GM18951 (cell line): Measurements from ENCODE around the gene SCN3A.

Experiments
- POLR2A ChIP-seq: IDR thresholded peaks from 4 replicates; pipeline ENCODE4 v1.6.1; 2011; ENCODE audit warnings: mild to moderate bottlenecking; ENCODE audit not compliant: insufficient read length, insufficient read depth; ENCODE audit errors: extremely low read depth
- in situ Hi-C: fragments of 300-500 bp; cut with MboI; formaldehyde crosslinking; loops from one replicate; pipeline ENCODE4 v1.12.0; 2022; ENCODE audit warnings: low sequenced_read_pairs, mixed read lengths, inconsistent platforms; ENCODE audit not compliant: unreplicated experiment

The SCN3A gene

DNA sequence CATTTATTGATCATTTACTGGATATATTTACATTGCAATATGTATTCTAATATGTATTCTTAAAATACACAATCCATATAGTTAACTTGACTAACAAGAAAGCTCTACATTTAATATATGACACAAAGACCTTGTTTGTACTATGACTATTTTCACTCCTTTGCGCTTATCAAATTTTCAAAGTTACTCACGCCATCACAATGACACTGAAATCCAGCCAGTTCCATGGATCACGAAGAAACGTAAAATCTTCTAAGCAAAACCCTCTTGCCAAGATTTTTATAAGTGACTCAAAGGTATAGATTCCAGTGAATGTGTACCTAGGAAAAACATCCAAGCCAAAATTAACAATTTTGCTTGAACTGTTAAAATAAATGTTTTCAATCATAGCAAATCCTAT, 39.6 kb downstream of the SCN3A start:
- TF ChIP-seq POLR2A = no peak
- in situ Hi-C loops = no loop called here

GRCh38 chr2:165163761-165164160, 40.1 kb downstream of the SCN3A start:
- no peak for TF ChIP-seq POLR2A
- in situ Hi-C loops = no loop called here

DNA sequence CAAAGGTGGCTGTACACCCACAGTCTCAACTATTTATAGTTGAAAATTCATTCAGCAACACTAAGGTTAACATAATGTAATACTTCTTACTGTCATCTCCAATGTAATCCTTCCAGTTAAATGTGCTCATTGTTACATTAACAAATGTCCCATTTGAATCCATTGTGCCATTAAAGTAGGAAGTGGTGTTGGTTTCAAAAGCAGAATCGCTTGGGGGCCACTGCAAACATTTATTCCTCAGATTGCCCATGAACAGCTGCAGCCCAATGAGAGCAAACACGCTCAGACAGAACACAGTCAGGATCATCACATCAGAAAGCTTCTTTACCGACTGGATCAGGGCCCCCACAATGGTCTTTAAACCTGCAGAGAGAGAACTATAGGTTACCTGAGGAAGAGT, 41.4 kb downstream of the SCN3A start:
- in situ Hi-C loops = no loop called here
- TF ChIP-seq POLR2A = no peak

GRCh38 chr2:165161510-165161909, 42.3 kb downstream of the SCN3A start:
- in situ Hi-C loops = no loop called here
- TF ChIP-seq POLR2A = no peak

GRCh38 chr2:165157160-165157559, 46.7 kb downstream of the SCN3A start:
- in situ Hi-C loops = no loop called here
- TF ChIP-seq POLR2A = no peak

DNA sequence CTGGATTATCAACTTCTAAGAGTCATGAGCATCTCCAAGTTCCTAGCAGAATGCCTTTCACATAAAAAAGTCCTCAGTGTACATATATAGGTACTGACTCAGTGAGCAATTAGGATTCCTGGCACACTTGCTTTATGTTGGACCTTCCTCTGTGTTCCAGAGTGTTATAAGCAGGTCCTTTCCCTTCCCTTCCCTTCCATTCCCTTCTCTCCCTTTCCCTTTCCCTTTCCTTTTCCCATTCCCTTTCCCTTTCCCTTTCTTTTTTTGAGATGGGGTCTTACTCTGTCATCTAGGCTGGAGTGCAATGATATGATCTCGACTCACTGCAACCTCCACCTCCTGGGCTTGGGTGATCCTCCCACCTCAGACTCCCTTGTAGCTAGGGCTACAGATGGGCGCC, 48.7 kb downstream of the SCN3A start:
- in situ Hi-C loops = no loop called here
- no peak for TF ChIP-seq POLR2A

DNA sequence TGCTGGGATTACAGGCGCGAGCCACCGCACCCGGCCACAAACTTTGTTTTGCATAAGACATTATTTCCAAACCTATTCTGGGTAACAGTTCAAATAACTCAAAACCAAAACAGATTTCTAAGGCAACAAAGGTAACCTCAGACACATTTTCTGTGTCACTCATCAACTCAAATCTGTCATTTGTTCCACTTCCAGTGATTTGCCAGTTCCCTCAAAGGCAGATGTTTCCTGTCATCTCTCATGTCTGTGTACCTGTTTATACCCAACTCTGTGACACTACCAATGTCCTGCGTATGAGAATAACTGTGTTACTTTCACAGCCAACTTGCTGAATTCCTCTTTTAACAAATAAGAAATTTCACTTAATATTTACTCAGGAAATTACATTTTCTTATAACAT, 54.4 kb downstream of the SCN3A start:
- no peak for TF ChIP-seq POLR2A
- in situ Hi-C loops = no loop called here

- TF ChIP-seq POLR2A = no peak
- in situ Hi-C loops = no loop called here
These were observed 56.4 kb downstream of the SCN3A start for GRCh38 chr2:165147186-165148045.

- TF ChIP-seq POLR2A = no peak
- in situ Hi-C loops = no loop called here
These were observed 59.5 kb downstream of the SCN3A start for GRCh38 chr2:165144315-165144714.

DNA sequence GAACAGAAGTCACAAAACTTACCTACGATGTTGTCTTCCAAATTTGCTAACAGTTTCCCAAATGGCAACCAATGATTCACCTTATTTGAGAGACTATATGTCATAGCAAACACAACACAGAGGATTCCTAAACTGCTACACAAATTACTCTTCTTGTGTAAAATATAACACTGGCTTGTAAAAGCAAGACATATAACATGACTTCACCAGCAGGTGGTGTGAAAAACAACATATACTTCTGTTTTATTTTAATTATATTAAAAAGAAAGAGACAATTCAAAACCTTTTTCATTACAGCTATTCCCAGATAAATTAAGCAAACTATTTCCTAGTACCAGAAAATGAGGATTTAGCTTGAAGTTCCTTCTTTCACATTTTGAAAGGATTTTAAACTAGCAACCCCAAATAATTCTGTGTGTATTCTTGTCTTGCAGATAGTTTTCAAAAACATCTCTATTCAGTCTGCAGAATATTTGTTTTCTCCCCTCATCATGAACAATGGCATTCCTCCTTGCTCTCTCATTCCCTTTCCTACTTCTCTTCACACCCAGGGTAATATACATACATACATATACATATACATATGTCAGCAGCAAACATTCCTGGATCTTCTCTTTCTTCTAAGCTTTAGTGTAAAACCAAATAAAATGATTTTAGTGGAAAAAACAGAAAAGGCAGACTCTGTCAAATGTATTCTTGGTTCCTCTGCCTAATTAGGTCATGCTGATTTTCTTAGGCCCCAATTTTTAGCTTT, 62.1 kb downstream of the SCN3A start:
- in situ Hi-C loops = no loop called here
- no peak for TF ChIP-seq POLR2A

GRCh38 chr2:165126244-165126643, 77.6 kb downstream of the SCN3A start:
- in situ Hi-C loops = no loop called here
- no peak for TF ChIP-seq POLR2A

- in situ Hi-C loops = no loop called here
- no peak for TF ChIP-seq POLR2A
These were observed 81.3 kb downstream of the SCN3A start for GRCh38 chr2:165122521-165122920.

- in situ Hi-C loops = no loop called here
- TF ChIP-seq POLR2A = no peak
These were observed 82.9 kb downstream of the SCN3A start for GRCh38 chr2:165120740-165121467.

GRCh38 chr2:165115258-165115657, 88.6 kb downstream of the SCN3A start:
- in situ Hi-C loops = no loop called here
- TF ChIP-seq POLR2A = no peak
